Measurements from ENCODE around the gene SLC35G4.

SLC35G4 gene

GRCh38 chr18:11574545-11574944 lies 34.9 kb upstream of the SLC35G4 start:
- Histone ChIP-seq H2BK120ac (ENCODE audit: low read depth, low read length) (no peak overlapping the region), H2BK12ac (ENCODE audit: low read length) (no peak overlapping the region), H3K14ac (ENCODE audit: low read length) (no peak overlapping the region), H3K9ac (ENCODE audit: low read depth, low read length, poor library complexity) (no peak overlapping the region), H3K27me3 (ENCODE audit: control insufficient read depth in 3 of 3, insufficient read depth in 3 of 3, low read depth in 1 of 3, low read length in 3 of 3) (peaks cover 0 to 9% (median 0%) of the 10 kb centered on the region in 3 experiments), H3K79me1 (ENCODE audit: low read depth, low read length) (no peaks in the 10 kb centered on the region), H2BK15ac (ENCODE audit: low read length) (no peak overlapping the region), H3K4me1 (ENCODE audit: control insufficient read depth in 2 of 2, insufficient read depth in 1 of 2, low read depth in 1 of 2, low read length in 2 of 2) (peaks cover 0 to 3% of the 10 kb centered on the region in 2 donors), H3K9me3 (replicated peaks in 1 of 2; ENCODE audit: control insufficient read depth in 2 of 2, insufficient read depth in 1 of 2, low read depth in 1 of 2, low read length in 2 of 2) (no peaks in the 10 kb centered on the region), H3K18ac (ENCODE audit: low read length) (no peak overlapping the region), H3K27ac (replicated peaks; ENCODE audit: low read length) (no peak overlapping the region), H2BK5ac (ENCODE audit: low read length) (no peak overlapping the region), H4K91ac (ENCODE audit: low read depth, low read length, poor library complexity) (no peak overlapping the region), H3K23ac (ENCODE audit: low read depth, low read length, poor library complexity) (no peak overlapping the region), H4K8ac (ENCODE audit: low read depth, low read length) (no peak overlapping the region), H2AFZ (ENCODE audit: low read length) (no peak overlapping the region), H2AK5ac (ENCODE audit: low read depth, low read length) (no peak overlapping the region), H3K4ac (ENCODE audit: low read length) (no peak overlapping the region), H3K4me3 (ENCODE audit: low read length in 2 of 2) (no peak overlapping the region), H3K4me2 (ENCODE audit: insufficient read depth, low read length, poor library complexity, severe bottlenecking) (no peak overlapping the region), H3K36me3 (replicated peaks in 1 of 2; ENCODE audit: control insufficient read depth in 2 of 2, insufficient read depth in 2 of 2, low read length in 2 of 2) (no peaks in the 10 kb centered on the region)
- WGBS, 2 donors (ENCODE audit: extremely low coverage in 2 of 2, insufficient read length in 2 of 2, insufficient replicate concordance in 1 of 2): no CpG with 5 or more reads among the region's 3 CpGs
- DNase-seq (ENCODE audit: low spot score): no peak

GRCh38 chr18:11577271-11578112 lies 31.9 kb upstream of the SLC35G4 start:
- H3K4ac ChIP-seq (ENCODE audit: low read length): no peak overlapping the region
- no peak overlapping the region for H2BK15ac ChIP-seq (ENCODE audit: low read length)
- no peaks in the 10 kb centered on the region for H3K79me1 ChIP-seq (ENCODE audit: low read depth, low read length)
- H2BK5ac ChIP-seq (ENCODE audit: low read length): no peak overlapping the region
- H3K23ac ChIP-seq (ENCODE audit: low read depth, low read length, poor library complexity): no peak overlapping the region
- no peak overlapping the region for H3K27ac ChIP-seq (replicated peaks; ENCODE audit: low read length)
- no peaks in the 10 kb centered on the region for H3K4me1 ChIP-seq (ENCODE audit: control insufficient read depth in 2 of 2, insufficient read depth in 1 of 2, low read depth in 1 of 2, low read length in 2 of 2)
- no peak overlapping the region for H3K4me3 ChIP-seq (ENCODE audit: low read length in 2 of 2)
- no peak overlapping the region for H3K4me2 ChIP-seq (ENCODE audit: insufficient read depth, low read length, poor library complexity, severe bottlenecking)
- no peak overlapping the region for H2AFZ ChIP-seq (ENCODE audit: low read length)
- H3K14ac ChIP-seq (ENCODE audit: low read length): no peak overlapping the region
- no peak overlapping the region for H4K91ac ChIP-seq (ENCODE audit: low read depth, low read length, poor library complexity)
- DNase-seq (ENCODE audit: low spot score): no peak
- WGBS, 2 donors (ENCODE audit: extremely low coverage in 2 of 2, insufficient read length in 2 of 2, insufficient replicate concordance in 1 of 2): no CpG with 5 or more reads among the region's 7 CpGs
- H4K8ac ChIP-seq (ENCODE audit: low read depth, low read length): no peak overlapping the region
- H3K27me3 ChIP-seq (ENCODE audit: control insufficient read depth in 3 of 3, insufficient read depth in 3 of 3, low read depth in 1 of 3, low read length in 3 of 3): peaks cover 0 to 9% (median 0%) of the 10 kb centered on the region in 3 experiments
- H3K9me3 ChIP-seq (replicated peaks in 1 of 2; ENCODE audit: control insufficient read depth in 2 of 2, insufficient read depth in 1 of 2, low read depth in 1 of 2, low read length in 2 of 2): no peaks in the 10 kb centered on the region
- no peaks in the 10 kb centered on the region for H3K36me3 ChIP-seq (replicated peaks in 1 of 2; ENCODE audit: control insufficient read depth in 2 of 2, insufficient read depth in 2 of 2, low read length in 2 of 2)
- H3K9ac ChIP-seq (ENCODE audit: low read depth, low read length, poor library complexity): no peak overlapping the region
- no peak overlapping the region for H3K18ac ChIP-seq (ENCODE audit: low read length)
- no peak overlapping the region for H2BK120ac ChIP-seq (ENCODE audit: low read depth, low read length)
- no peak overlapping the region for H2AK5ac ChIP-seq (ENCODE audit: low read depth, low read length)
- no peak overlapping the region for H2BK12ac ChIP-seq (ENCODE audit: low read length)

DNA sequence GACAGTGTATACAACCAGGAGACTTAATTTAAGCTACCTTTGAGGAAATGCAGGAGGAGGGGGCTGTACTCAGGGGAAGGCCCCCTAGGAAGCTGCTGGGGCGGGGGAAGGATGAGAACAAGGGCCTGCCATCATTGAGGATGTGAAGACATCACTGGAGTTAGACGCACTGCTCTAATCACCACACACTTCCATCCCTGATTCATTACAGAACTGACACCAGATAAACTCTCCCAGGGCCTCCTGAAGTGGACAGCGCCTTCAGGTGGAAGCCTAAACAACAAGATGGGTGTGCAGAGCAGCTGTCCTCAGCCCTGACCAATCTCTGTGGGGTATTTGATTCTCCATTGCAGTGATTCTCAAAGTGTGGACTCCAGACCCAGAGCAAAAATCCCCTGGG lies 30.6 kb upstream of the SLC35G4 start:
- Histone ChIP-seq H3K27me3 (ENCODE audit: control insufficient read depth in 3 of 3, insufficient read depth in 3 of 3, low read depth in 1 of 3, low read length in 3 of 3) (peaks cover 0 to 7% (median 0%) of the 10 kb centered on the region in 3 experiments), H3K4ac (ENCODE audit: low read length) (no peak overlapping the region), H2AK5ac (ENCODE audit: low read depth, low read length) (no peak overlapping the region), H4K8ac (ENCODE audit: low read depth, low read length) (no peak overlapping the region), H3K27ac (replicated peaks; ENCODE audit: low read length) (no peak overlapping the region), H4K91ac (ENCODE audit: low read depth, low read length, poor library complexity) (no peak overlapping the region), H2BK12ac (ENCODE audit: low read length) (no peak overlapping the region), H3K9ac (ENCODE audit: low read depth, low read length, poor library complexity) (no peak overlapping the region), H3K9me3 (replicated peaks in 1 of 2; ENCODE audit: control insufficient read depth in 2 of 2, insufficient read depth in 1 of 2, low read depth in 1 of 2, low read length in 2 of 2) (no peaks in the 10 kb centered on the region), H3K23ac (ENCODE audit: low read depth, low read length, poor library complexity) (no peak overlapping the region), H3K4me1 (ENCODE audit: control insufficient read depth in 2 of 2, insufficient read depth in 1 of 2, low read depth in 1 of 2, low read length in 2 of 2) (no peaks in the 10 kb centered on the region), H3K79me1 (ENCODE audit: low read depth, low read length) (no peaks in the 10 kb centered on the region), H3K36me3 (replicated peaks in 1 of 2; ENCODE audit: control insufficient read depth in 2 of 2, insufficient read depth in 2 of 2, low read length in 2 of 2) (no peaks in the 10 kb centered on the region), H3K4me2 (ENCODE audit: insufficient read depth, low read length, poor library complexity, severe bottlenecking) (no peak overlapping the region), H2BK15ac (ENCODE audit: low read length) (no peak overlapping the region), H2AFZ (ENCODE audit: low read length) (no peak overlapping the region), H3K18ac (ENCODE audit: low read length) (no peak overlapping the region), H3K14ac (ENCODE audit: low read length) (no peak overlapping the region), H3K4me3 (ENCODE audit: low read length in 2 of 2) (no peak overlapping the region), H2BK5ac (ENCODE audit: low read length) (no peak overlapping the region), H2BK120ac (ENCODE audit: low read depth, low read length) (no peak overlapping the region)
- no CpG with 5 or more reads among the region's 3 CpGs for WGBS, 2 donors (ENCODE audit: extremely low coverage in 2 of 2, insufficient read length in 2 of 2, insufficient replicate concordance in 1 of 2)
- no peak for DNase-seq (ENCODE audit: low spot score)

DNA sequence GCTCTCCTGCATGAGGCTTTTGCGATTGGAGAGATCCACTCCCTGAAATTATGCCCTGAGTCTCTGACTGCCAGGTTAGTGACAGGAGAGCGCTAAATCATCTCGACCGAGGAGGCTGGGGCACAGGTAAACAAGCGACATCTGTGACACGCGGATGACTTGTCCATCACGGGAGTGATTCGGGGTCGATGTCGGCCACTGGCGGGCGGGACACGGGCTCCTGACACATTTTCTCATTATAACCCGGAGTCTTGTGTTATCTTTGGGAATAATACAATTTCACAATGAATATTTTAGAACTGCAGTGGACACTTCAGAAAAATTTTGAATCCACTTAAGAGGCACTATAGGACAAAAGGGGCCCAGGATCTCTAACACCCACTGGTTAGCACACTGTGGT lies 29.5 kb upstream of the SLC35G4 start:
- no peak for DNase-seq (ENCODE audit: low spot score)
- Histone ChIP-seq H4K8ac (ENCODE audit: low read depth, low read length) (no peak overlapping the region), H2BK5ac (ENCODE audit: low read length) (no peak overlapping the region), H2AFZ (ENCODE audit: low read length) (no peak overlapping the region), H3K27me3 (ENCODE audit: control insufficient read depth in 3 of 3, insufficient read depth in 3 of 3, low read depth in 1 of 3, low read length in 3 of 3) (peaks cover 0 to 9% (median 0%) of the 10 kb centered on the region in 3 experiments), H4K91ac (ENCODE audit: low read depth, low read length, poor library complexity) (no peak overlapping the region), H3K4me3 (ENCODE audit: low read length in 2 of 2) (no peak overlapping the region), H2AK5ac (ENCODE audit: low read depth, low read length) (no peak overlapping the region), H3K23ac (ENCODE audit: low read depth, low read length, poor library complexity) (no peak overlapping the region), H3K9me3 (replicated peaks in 1 of 2; ENCODE audit: control insufficient read depth in 2 of 2, insufficient read depth in 1 of 2, low read depth in 1 of 2, low read length in 2 of 2) (no peaks in the 10 kb centered on the region), H3K18ac (ENCODE audit: low read length) (no peak overlapping the region), H3K79me1 (ENCODE audit: low read depth, low read length) (no peaks in the 10 kb centered on the region), H2BK12ac (ENCODE audit: low read length) (no peak overlapping the region), H3K9ac (ENCODE audit: low read depth, low read length, poor library complexity) (no peak overlapping the region), H3K4ac (ENCODE audit: low read length) (no peak overlapping the region), H3K27ac (replicated peaks; ENCODE audit: low read length) (no peak overlapping the region), H3K4me2 (ENCODE audit: insufficient read depth, low read length, poor library complexity, severe bottlenecking) (no peak overlapping the region), H3K4me1 (ENCODE audit: control insufficient read depth in 2 of 2, insufficient read depth in 1 of 2, low read depth in 1 of 2, low read length in 2 of 2) (no peaks in the 10 kb centered on the region), H3K14ac (ENCODE audit: low read length) (no peak overlapping the region), H2BK120ac (ENCODE audit: low read depth, low read length) (no peak overlapping the region), H3K36me3 (replicated peaks in 1 of 2; ENCODE audit: control insufficient read depth in 2 of 2, insufficient read depth in 2 of 2, low read length in 2 of 2) (no peaks in the 10 kb centered on the region), H2BK15ac (ENCODE audit: low read length) (no peak overlapping the region)
- WGBS, 2 donors (ENCODE audit: extremely low coverage in 2 of 2, insufficient read length in 2 of 2, insufficient replicate concordance in 1 of 2): no CpG with 5 or more reads among the region's 15 CpGs

All from neuronal stem cell (in vitro differentiated cells).